22Rv1 (cell line): ENCODE measurements around the gene CFAP52.

Source experiments
- H3K27ac ChIP-seq: fragments of 450-650 bp; 2 replicates; pipeline ENCODE4 v1.5.1; 2017
- CTCF ChIP-seq: fragments of 450-650 bp; IDR thresholded peaks from 2 replicates; pipeline ENCODE4 v1.5.1; 2017; ENCODE audit warnings: mild to moderate bottlenecking
- ZFX ChIP-seq: fragments of 450-650 bp; IDR thresholded peaks from 2 replicates; pipeline ENCODE4 v1.6.1; 2017; ENCODE audit warnings: antibody characterized with exemption, borderline replicate concordance

The CFAP52 gene

GRCh38 chr17:9668517-9668916 lies 92.1 kb downstream of the CFAP52 start:
- TF ChIP-seq CTCF: no peak
- peak overlapping the region; percentile 75; the same call in 1 of the 2 replicates for H3K27ac ChIP-seq

- peak overlapping the region; percentile 75 for H3K27ac ChIP-seq
- TF ChIP-seq CTCF (no peak), ZFX (no peak)
Observed at GRCh38 chr17:9669551-9670008, 93.1 kb downstream of the CFAP52 start.

GRCh38 chr17:9670596-9670995 lies 94.2 kb downstream of the CFAP52 start:
- peak overlapping the region; percentile 75 for H3K27ac ChIP-seq
- TF ChIP-seq ZFX: no peak
- no peak for TF ChIP-seq CTCF

GRCh38 chr17:9671559-9671958 lies 95.1 kb downstream of the CFAP52 start:
- no peak for TF ChIP-seq ZFX
- no peak for TF ChIP-seq CTCF
- peak overlapping the region; percentile 75 for H3K27ac ChIP-seq

GRCh38 chr17:9672266-9672665 lies 95.8 kb downstream of the CFAP52 start:
- no peak for TF ChIP-seq CTCF
- no peak for TF ChIP-seq ZFX
- peak overlapping the region; percentile 75 for H3K27ac ChIP-seq

- TF ChIP-seq CTCF (no peak), ZFX (no peak)
- peak overlapping the region; percentile 75 for H3K27ac ChIP-seq
Observed at GRCh38 chr17:9672691-9673090, 96.2 kb downstream of the CFAP52 start.

GRCh38 chr17:9676084-9676483 lies 99.6 kb downstream of the CFAP52 start:
- H3K27ac ChIP-seq: no peak overlapping the region
- TF ChIP-seq CTCF (peak; percentile 29), ZFX (no peak)
